Adipocyte (in vitro differentiated cells): ENCODE results near the gene CNTROB.

ENCODE experiments used
- DNase-seq: peaks from one replicate; pipeline ENCODE4 v3.0.0-alpha.2; 2015; ENCODE audit warnings: low read depth
- H3K27me3 ChIP-seq: replicated peaks from 2 replicates; pipeline ENCODE4 v1.7.0; 2013; ENCODE audit warnings: mild to moderate bottlenecking, low read length, moderate library complexity; ENCODE audit not compliant: control insufficient read depth, insufficient read depth
- H3K36me3 ChIP-seq: 2 replicates; pipeline ENCODE4 v1.7.0; 2013; ENCODE audit warnings: low read length, mild to moderate bottlenecking, moderate library complexity; ENCODE audit not compliant: control insufficient read depth, insufficient read depth, severe bottlenecking
- H3K4me1 ChIP-seq: 2 replicates; pipeline ENCODE4 v1.7.0; 2013; ENCODE audit warnings: mild to moderate bottlenecking, low read length, moderate library complexity; ENCODE audit not compliant: control insufficient read depth, insufficient read depth
- H3K4me3 ChIP-seq: 2 replicates; pipeline ENCODE4 v1.7.0; 2013; ENCODE audit warnings: mild to moderate bottlenecking, low read length, moderate library complexity
- H3K9ac ChIP-seq: 2 replicates; pipeline ENCODE4 v1.7.0; 2013; ENCODE audit warnings: mild to moderate bottlenecking, low read length, moderate library complexity
- H3K9me3 ChIP-seq: 2 replicates; pipeline ENCODE4 v1.7.0; 2013; ENCODE audit warnings: mild to moderate bottlenecking, low read length, moderate library complexity; ENCODE audit not compliant: control insufficient read depth

Gene CNTROB

DNA sequence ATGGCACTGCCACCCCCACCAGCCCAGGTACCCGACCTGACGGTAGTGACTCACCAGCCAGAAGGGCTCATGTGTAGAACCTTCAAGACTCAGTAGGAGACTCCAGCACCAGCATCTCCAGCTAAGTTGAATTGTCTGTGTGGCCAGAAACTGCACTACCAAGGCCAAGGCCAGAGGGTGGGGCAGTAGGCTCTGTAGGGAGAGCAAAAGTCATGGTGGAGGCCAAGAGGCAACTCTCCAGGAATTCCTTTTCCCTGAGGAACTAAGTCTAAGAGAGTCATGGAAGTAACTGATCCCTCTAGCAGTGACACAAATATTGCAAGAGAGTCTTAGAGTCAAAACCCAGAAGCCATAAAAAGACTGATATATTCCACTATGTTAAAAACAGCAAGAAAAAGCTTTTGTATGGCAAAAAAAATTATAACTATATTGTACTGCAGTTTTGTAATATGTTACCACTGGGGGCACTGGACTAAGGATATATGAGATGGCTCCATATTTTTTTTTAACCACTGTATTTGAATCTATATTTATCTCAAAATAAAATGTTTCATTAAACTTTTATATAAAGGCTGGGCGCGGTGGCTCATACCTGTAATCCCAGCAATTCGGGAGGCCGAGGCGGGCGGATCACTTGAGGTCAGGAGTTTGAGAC is 40.3 kb downstream of the CNTROB start:
- no peak overlapping the region for H3K4me3 ChIP-seq
- no peak overlapping the region for H3K9ac ChIP-seq
- peak; percentile 51 for DNase-seq
- H3K36me3 ChIP-seq: no peaks in the 10 kb centered on the region
- H3K4me1 ChIP-seq: peaks cover 9% of the 10 kb centered on the region
- H3K27me3 ChIP-seq: no peaks in the 10 kb centered on the region
- H3K9me3 ChIP-seq: peaks cover 11% of the 10 kb centered on the region

GRCh38 chr17:7974638-7975131 is 42.7 kb downstream of the CNTROB start:
- Histone ChIP-seq H3K4me3 (no peak overlapping the region), H3K4me1 (peaks cover 9% of the 10 kb centered on the region), H3K36me3 (no peaks in the 10 kb centered on the region), H3K9ac (no peak overlapping the region), H3K9me3 (peaks cover 11% of the 10 kb centered on the region), H3K27me3 (no peaks in the 10 kb centered on the region)
- no peak for DNase-seq

GRCh38 chr17:7977039-7977438 is 45.0 kb downstream of the CNTROB start:
- Histone ChIP-seq H3K4me3 (no peak overlapping the region), H3K4me1 (peaks cover 10% of the 10 kb centered on the region), H3K9ac (no peak overlapping the region), H3K27me3 (no peaks in the 10 kb centered on the region), H3K36me3 (no peaks in the 10 kb centered on the region), H3K9me3 (peaks cover 11% of the 10 kb centered on the region)
- DNase-seq: no peak

GRCh38 chr17:7977805-7978204 is 45.8 kb downstream of the CNTROB start:
- Histone ChIP-seq H3K4me3 (no peak overlapping the region), H3K36me3 (no peaks in the 10 kb centered on the region), H3K9me3 (peaks cover 11% of the 10 kb centered on the region), H3K9ac (no peak overlapping the region), H3K4me1 (peaks cover 14% of the 10 kb centered on the region), H3K27me3 (no peaks in the 10 kb centered on the region)
- no peak for DNase-seq

GRCh38 chr17:7982173-7982572 is 50.2 kb downstream of the CNTROB start:
- Histone ChIP-seq H3K4me3 (peak overlapping the region; percentile 51), H3K27me3 (no peaks in the 10 kb centered on the region), H3K4me1 (peaks cover 22% of the 10 kb centered on the region), H3K9ac (peak overlapping the region; percentile 64), H3K36me3 (no peaks in the 10 kb centered on the region), H3K9me3 (no peaks in the 10 kb centered on the region)
- peak; percentile 66 for DNase-seq

- H3K9me3 ChIP-seq: no peaks in the 10 kb centered on the region
- DNase-seq: peak; percentile 38
- H3K4me1 ChIP-seq: peaks cover 26% of the 10 kb centered on the region
- H3K27me3 ChIP-seq: no peaks in the 10 kb centered on the region
- H3K4me3 ChIP-seq: peak overlapping the region; percentile 51
- peak overlapping the region; percentile 64 for H3K9ac ChIP-seq
- H3K36me3 ChIP-seq: no peaks in the 10 kb centered on the region
Observed at GRCh38 chr17:7982666-7983065, 50.7 kb downstream of the CNTROB start.

GRCh38 chr17:7984904-7985303 is 52.9 kb downstream of the CNTROB start:
- Histone ChIP-seq H3K4me1 (peaks cover 32% of the 10 kb centered on the region), H3K4me3 (no peak overlapping the region)
- no peak for DNase-seq

GRCh38 chr17:7987112-7987893 is 55.3 kb downstream of the CNTROB start:
- H3K9ac ChIP-seq: peak overlapping the region; percentile 21
- no peak for DNase-seq
- no peaks in the 10 kb centered on the region for H3K27me3 ChIP-seq
- peaks cover 24% of the 10 kb centered on the region for H3K4me1 ChIP-seq
- H3K9me3 ChIP-seq: no peaks in the 10 kb centered on the region
- H3K36me3 ChIP-seq: no peaks in the 10 kb centered on the region
- H3K4me3 ChIP-seq: no peak overlapping the region

More at GRCh38 chr17:7984904-7985303, 52.9 kb downstream of the CNTROB start:
- Histone ChIP-seq H3K27me3 (no peaks in the 10 kb centered on the region), H3K36me3 (no peaks in the 10 kb centered on the region), H3K9me3 (no peaks in the 10 kb centered on the region), H3K9ac (no peak overlapping the region)

GRCh38 chr17:7988750-7989178 is 56.8 kb downstream of the CNTROB start:
- H3K36me3 ChIP-seq: no peaks in the 10 kb centered on the region
- no peak overlapping the region for H3K4me3 ChIP-seq
- H3K9me3 ChIP-seq: no peaks in the 10 kb centered on the region
- H3K9ac ChIP-seq: peak overlapping the region; percentile 81
- DNase-seq: peak; percentile 97
- peaks cover 18% of the 10 kb centered on the region for H3K4me1 ChIP-seq
- H3K27me3 ChIP-seq: no peaks in the 10 kb centered on the region

- peak; percentile 91 for DNase-seq
- H3K9me3 ChIP-seq: no peaks in the 10 kb centered on the region
- no peaks in the 10 kb centered on the region for H3K36me3 ChIP-seq
- H3K27me3 ChIP-seq: no peaks in the 10 kb centered on the region
- peaks cover 18% of the 10 kb centered on the region for H3K4me1 ChIP-seq
- H3K9ac ChIP-seq: peak overlapping the region; percentile 81
- H3K4me3 ChIP-seq: peak overlapping the region; percentile 83
Observed at GRCh38 chr17:7989781-7990655, 58.0 kb downstream of the CNTROB start.

- no peaks in the 10 kb centered on the region for H3K36me3 ChIP-seq
- H3K4me1 ChIP-seq: peaks cover 7% of the 10 kb centered on the region
- H3K9ac ChIP-seq: no peak overlapping the region
- H3K4me3 ChIP-seq: no peak overlapping the region
- no peaks in the 10 kb centered on the region for H3K27me3 ChIP-seq
- no peaks in the 10 kb centered on the region for H3K9me3 ChIP-seq
- no peak for DNase-seq
Observed at GRCh38 chr17:7992516-7992915, 60.5 kb downstream of the CNTROB start.
